HG02840 (cell line): ENCODE measurements around the gene MAPT.
"Not testable (repeated sequence)": the region's sequence is repeated elsewhere in the genome, so short reads cannot be mapped to it uniquely, and the experiment has no call there.

Experiments
- ATAC-seq: cut with Tn5 transposase; IDR thresholded peaks from one replicate; pipeline ENCODE4 v1.9.1; 2021; ENCODE audit warnings: mild to moderate bottlenecking, moderate library complexity, moderate number of reproducible peaks; ENCODE audit not compliant: unreplicated experiment, low FRiP score

MAPT gene

DNA sequence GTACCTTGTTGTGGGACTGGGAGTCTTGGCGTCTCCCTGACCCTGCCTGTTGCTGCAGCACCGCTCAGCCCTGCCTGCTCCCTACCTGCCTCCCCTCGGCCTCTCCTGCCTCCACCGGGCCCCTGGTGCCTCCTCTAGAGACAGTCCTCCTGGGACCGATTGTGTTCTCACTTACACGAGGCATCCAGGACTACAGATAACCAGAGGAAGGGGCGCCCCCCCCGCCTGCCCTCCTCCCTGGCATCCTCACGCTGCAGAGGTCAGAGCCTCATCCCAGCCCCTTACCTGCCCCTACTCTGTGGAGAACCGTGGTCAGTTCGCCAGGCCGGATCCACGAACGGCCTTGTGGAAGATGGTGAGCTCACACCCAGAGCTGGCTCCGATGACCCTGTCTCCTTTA, 24.8 kb downstream of the MAPT start:
- no peak for ATAC-seq

DNA sequence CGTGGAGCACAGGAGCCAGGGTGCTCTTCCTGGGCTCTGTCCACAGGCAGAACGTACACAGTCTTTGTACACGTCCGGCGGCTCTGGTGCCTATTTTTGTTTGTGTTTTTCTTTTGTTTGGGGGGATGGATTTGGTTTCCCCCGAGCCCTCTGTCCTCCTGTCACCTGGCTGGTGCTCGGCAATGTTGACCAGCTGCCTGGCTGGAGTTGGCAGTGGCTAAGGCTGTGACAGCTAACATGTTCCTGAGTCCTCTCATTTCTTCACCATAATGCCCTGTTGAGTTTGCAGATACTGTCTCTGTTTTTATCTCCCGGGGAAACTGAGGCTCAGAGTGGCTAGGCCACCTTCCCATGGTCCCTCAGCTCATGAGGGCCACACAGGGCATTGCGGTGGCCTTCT, 25.7 kb downstream of the MAPT start:
- no peak for ATAC-seq

DNA sequence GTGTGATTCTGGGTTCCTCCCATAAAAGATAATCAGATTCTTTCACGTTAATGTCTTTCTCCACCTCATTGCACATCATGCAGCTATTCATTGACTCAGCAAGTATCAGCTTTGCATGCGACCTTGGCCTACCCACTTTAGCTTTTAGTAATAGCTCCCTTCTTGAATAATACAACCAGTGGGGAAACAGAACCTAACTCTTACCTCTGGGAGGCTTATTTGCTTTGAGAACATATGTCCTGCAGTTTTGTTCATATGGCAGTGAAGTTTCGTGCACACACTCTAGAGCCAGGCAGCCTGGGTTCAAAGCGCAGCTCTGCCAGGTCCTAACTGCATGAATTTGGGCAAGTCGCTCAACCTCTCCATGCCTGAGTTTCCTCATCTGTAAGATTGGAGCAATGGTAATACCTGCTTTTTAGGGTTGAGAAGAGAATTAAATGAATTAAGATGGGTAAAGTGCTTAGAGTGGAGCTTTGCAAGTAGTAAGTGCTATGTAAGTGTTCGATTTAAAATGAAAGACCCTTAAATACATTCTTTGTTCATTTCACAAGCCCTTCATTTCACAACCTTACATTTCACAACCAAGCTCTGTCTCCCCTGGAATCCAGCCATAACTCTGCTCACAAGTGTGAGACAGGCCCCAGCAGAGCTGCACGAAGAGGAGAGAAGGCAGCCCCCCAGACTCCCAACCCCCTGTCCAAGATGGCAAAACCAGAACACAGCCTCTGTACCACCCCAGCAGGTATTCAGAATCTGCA, 29.3 kb downstream of the MAPT start:
- ATAC-seq, result no peak

DNA sequence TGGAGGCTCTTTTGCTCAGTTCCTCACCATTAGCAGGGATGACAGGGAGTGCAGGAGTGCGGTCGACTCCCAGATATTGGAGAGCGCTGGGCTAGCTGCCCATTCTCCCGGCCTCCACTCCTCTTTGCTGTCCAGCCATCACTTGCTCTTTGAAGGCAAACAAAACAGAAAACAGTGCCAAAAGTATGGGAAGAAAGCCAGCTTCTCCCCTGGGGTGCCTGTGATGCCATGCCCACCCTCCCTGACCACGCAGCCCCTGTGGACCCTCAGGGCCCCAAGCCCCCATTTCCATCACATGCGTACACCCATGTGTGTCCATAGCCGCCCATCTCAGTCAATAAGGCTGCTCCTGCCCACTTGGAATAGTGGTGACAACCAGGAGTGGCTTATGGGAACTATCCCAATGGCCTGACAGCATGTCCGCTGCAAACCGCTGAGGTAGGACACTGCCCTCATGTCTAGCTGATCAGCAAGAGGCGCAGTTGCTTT, 30.0 kb downstream of the MAPT start:
- ATAC-seq, result no peak

DNA sequence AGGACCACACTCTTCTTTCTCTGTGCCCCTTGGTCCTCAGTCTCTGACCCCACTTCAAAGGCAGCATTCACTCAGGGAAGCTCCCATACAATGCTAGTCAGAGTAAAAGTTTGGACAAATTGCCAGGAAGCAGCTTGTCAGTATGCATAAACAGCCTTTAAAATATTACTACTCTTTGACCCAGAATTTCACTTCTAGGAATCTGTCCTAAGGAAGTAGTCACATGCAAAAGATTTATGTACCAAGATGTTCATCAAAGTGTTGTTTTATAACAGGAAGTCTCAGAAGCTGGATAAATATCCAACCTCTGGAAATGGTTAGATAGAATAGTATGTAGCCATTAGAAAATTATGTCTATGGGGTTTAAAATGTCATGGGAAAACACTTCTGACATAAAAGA, 31.0 kb downstream of the MAPT start:
- ATAC-seq, result no peak

DNA sequence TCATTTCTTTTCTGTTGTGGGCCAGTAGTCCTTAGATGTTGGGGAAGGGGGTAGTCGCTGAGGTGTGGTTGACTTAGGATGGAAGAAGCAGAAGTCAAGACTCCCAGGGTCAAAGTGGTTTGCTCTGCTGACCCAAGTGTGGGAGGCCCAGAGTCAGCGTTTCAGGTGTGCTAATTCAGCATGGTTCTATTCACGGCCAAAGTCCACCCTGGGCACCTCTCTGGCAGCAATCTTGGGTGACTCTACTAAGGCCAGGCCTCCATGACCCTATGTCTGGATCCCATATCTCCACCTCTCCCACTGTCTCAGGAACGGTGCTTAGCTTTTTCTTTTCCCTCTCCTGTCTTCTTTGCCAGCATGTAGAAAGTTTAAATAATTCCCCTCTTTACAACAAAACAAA, 32.9 kb downstream of the MAPT start:
- ATAC-seq, result no peak

DNA sequence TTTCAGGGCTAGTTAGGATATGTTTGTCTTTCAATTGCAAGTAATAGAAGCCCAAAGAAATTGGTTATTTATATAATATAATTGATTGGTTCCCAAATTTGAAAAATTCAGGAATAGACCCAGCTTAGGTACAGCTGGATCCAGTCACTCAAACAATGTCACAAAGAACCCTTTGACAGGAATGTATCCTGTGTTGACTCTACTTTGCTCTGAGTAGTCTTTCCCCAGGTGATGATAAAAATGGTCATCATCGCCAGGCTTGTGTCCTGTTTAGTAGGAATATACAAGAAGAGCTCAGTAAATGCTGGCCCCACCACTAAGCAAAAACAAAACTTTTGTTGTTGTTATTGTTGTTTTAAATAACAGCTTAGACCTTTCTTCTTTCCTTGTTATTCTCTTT, 35.0 kb downstream of the MAPT start:
- no peak for ATAC-seq

DNA sequence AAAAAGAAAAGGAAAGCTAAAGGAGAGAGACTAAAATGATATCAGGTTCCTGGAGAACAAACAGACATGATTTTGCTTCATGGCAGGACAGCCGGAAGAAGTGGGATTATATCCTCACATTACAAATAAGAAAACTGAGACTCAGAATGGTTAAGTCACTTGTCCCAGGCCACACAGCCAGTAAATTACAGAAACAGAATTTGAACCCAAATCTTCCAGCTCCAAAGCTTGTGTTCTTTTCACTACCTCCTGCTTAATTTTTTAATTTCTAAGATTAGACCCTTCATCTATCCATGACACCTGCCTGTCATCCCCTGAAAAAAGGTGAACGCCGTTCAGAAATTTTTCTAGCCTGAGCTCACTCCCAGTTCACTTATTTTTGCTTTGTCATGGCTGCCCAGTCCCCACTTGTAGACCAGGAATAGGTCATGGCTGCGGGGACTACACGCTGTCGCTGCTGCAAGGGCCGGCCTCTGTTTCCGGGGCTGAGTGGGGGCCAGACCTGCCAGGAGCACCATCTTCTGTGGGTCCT, 36.1 kb downstream of the MAPT start:
- ATAC-seq, result no peak

DNA sequence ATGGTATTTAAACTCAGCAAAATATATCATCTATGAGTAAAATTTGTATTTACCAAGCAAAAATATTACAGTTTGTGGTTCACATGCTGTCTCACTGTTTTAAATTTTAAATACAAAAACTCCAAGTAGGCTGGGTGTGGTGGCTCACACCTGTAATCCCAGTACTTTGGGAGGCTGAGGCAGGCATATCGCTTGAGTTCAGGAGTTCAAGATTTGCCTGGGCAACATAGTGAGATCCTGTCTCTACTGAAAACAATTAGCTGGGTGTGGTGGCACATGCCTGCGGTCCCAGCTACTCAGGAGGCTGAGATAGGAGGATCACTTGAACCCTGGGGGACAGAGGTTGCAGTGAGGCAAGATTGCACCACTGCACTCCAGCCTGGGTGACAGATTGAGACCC, 37.3 kb downstream of the MAPT start:
- ATAC-seq, result no peak

DNA sequence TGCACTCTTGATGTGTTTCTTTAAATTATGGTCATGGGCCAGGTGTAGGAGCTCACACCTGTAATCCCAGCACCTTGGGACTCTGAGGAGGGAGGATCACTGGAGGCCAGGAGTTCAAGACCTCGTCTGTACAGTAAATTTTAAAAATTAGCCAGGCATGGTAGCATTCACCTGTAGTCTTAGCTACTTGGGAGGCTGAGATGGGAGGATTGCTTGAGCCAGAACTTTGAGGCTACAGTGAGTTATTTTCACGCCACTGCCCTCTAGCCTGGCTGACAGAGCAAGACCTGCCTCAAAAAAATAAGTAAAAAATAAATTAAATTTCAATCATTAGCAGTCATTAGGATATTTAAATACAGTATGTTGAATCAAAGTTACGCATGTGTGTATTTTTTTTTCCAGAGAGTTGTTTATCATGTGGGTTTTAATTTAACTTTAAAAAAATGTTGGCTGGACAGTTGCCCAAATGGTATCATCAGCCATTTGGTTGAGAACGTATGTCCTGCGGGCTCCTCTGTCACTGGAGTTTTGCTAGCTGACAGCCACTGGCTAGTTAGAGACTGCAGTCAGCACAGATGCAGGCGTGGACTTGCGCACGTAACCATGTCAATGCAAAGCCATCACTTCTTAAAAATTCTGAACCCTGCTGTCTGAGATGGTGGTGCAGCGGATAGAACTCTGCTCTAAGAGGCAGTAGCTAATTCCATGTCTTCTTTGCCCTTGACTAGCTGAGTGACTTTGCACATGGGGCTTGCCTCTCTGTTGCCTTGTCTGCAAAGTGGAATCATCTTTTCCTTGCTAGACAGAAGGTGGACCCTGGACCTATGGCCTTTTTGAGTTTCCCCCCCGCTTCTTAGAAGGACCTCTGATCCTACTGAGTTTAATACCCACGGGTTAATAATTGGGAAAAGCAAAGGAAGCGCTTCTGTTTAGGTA, 40.0 kb downstream of the MAPT start:
- ATAC-seq, result no peak

DNA sequence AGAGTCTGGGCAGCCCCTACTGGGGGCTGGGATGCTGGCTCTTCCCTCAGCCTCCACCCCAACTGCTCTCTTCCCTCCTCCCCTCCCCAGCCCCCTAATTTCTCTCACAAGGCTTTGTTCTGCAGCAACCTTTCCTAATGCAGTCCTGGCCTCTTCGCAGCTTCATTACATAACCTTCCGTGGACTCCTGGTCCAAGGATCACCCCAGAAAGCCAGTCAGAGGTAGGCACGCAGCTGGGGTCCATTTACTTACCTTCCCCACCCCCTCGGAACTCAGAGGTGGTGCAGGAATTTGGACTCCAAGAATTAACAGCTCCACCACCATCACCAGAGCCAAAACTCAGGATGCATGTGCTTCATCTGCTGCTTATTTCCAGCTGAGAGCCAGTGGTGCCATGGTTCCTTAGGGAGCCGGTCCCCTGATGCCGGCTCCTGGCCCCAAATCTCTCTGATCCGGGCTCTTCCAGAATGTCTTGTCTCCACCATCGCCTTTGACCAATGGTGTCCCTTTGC, 40.9 kb downstream of the MAPT start:
- no peak for ATAC-seq

DNA sequence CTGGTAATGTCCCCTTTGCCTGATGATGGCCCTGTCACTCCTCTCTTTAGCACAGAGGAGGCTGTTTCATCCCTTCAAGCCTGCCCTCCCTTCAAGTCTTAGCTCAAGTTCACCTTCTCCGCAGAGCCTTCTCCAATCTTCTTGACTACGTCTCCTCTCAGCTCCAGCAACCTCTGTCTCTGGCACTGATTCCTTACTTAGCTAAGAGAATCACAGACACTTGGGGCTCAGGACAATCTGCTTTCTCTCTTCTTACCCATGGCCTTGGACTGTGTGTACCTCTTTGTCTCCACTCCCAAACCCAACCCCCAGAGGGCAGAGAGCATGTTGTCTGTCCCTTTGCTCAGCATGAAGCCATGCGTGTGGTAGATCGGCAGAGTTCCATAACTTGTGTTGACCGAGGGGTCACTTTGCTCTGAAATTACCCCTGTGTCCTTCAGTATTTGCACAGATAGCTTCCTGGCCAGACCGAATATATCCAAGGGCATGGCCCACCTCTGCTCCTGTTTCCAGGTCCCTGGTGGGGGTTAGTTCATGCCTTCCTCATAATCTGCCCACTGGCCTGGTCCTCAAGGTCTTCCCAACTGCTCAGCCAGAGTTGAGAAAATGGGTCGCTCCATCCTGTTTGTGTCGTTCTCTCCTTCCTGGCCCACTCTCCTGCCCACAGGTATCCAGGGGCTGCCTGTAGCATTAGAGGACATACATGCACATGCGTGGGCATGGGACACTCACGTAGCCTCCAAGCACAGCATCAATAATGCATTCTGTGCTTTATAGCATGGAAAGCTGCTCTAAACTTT, 41.6 kb downstream of the MAPT start:
- ATAC-seq, result no peak

DNA sequence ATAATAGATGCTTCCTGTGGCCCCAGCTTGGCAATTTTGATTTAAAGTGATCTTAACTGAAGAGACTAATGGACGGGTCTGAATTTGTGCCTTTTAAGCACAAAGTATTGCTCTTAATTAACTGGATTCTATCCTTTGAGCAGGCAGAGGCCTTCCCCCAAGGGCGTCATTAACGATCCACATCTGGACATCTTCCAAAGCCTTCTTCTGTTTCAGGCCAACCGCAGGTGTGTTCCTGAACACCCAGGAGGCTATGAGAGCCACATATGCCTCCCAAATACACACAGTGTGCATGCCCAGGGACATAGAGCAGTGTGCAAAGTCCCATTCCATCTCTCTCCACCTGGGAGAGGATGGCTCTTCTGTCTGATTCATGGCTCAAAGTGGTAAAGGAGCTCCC, 42.3 kb downstream of the MAPT start:
- ATAC-seq, result no peak

DNA sequence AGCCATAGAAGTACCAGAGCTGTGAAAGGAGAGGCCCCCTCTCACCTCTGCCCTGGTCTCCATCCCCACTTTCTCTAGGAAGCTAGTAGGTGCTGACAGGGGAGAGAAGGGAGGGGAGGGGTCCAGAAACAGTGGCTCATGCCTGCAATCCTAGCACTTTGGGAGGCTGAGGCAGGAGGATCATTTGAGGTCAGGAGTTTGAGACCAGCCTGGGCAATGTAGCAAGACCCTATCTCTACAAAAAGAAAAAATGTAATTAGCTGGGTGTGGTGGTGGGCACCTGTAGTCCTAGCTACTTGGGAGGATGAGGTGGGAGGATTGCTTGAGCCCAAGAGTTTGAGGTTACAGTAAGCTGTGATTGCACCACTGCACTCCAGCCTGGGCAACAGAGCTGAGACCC, 42.8 kb downstream of the MAPT start:
- not testable (repeated sequence) for ATAC-seq

DNA sequence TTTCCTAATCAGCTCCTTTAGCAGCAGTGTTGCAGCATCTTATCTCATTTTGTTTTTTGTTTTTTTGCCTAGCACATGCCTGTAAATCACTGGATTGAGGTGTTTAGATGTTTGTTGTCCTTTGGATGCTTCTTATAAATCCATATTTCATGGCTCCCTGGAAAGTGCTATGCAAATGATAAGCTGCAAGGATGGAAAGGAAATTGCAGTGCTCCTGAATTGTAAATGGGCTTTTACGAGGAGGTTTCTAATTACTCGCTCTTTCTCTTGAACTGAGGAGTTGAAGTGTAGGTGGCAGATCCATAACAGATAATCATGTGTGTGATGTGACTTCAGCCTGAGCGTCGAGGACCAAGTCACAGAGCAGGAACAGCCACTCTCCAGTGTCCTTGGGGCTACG, 45.0 kb downstream of the MAPT start:
- ATAC-seq, result no peak

DNA sequence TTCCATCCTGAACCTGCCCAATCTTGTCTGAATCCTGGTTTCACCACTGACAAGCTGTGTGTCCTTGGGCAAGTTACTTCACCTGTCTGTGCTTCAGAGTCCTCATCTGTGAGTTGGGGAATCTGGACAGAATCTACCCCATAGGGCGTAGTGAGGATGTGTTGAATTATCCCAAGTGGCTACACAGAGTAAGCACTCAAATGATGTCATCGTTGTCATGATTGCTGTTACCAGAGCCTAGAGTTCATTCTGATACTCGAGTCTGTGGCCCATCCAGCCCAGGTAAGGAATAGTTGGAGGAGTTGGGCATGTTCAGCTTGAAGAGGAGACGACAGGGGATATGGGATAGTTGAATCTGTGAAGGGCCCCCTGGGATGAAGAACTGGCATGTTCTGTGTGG, 45.9 kb downstream of the MAPT start:
- ATAC-seq, result no peak

DNA sequence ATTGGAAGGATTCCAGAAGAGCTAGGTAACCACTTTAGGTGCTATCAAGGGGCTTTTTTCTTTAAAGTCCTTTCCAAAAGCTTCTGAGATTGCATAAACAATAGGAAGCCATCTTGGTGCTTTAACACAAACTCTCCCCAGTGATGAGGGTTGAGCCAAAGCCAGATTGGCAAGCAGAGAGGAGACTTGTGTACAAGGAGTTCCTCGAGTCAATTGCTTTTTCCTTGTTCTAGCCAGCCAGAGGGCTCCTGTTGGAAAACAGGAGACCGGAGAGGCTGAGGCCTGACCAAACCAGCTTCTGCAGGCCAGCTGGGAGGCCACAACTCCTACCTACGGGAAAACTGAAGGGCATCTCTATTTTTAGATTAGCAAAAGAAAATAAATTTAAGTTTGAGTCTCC, 46.5 kb downstream of the MAPT start:
- ATAC-seq, result no peak

DNA sequence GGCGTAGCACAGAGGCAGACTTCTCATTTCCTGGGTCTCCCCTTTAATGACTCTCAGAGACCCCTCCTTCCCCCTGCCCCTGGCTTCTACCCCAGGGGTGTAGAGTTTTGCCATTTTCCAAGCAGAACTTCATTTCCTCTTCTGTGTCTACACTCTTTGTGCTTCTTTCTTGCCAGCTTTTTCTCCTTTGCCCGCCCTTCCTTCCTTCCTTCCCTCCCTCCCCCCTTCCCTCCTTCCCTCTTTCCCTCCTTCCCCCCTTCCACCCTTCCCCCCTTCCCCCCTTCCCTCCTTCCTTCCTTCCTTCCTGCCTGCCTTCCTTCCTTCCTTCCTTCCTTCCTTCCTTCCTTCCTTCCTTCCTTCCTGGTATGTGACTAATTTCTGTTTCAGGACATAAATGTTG, 47.0 kb downstream of the MAPT start:
- no peak for ATAC-seq

DNA sequence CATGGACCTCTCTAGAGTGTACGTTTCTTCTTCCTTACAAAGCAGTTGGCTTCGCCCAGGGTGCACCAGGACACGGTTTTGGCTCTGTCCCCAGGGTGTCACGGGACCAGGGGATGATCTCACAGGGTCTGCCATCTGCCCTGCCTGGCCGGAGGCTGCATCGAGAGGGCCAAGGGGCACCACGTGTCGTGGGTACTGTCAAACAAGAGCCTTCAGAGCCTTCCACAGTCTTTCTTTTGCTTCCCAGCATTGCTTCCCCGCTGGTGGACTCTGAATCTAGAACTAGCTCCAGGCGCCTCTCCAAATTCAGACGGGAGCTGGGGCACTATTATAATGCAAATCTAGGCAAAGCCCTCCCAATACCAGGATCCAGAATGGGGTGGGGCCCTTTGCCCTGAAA, 47.9 kb downstream of the MAPT start:
- no peak for ATAC-seq

DNA sequence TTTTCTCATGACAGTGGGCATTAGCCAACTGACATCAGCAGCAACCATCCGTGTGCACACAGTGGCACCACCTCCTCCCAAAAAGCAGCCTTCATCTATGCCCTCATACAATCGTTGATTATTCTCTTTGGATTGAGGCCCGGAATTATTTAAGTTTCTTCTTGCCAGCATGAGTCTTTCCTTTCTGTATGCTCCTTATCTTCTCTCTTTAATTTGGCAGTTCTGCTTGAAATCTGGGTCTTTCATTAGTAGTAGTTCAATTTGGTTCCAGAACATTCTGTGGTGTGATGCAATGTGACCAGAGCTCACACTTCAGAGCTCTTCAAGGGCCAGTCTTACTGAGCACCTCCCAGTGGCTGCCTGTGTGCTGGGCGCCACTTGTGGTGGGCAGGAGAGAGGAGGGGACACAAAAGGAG, 52.5 kb downstream of the MAPT start:
- ATAC-seq, result no peak
